Panc1 (cell line): ENCODE results near the gene SYPL2. TPM values are rescaled to one million over a fixed set of nuclear protein-coding genes. Genes with fewer than 3 reads are reported as not detected.

Experiments used
- ATAC-seq: fragments of 200-7000 bp; cut with Tn5 transposase; 2 replicates; pipeline ENCODE4 v1.9.1; 2020; ENCODE audit warnings: mild to moderate bottlenecking, moderate library complexity
- BruUV-seq: library from RNA; stranded (reverse); fragments of 400-500 nt; replicated peaks from 2 replicates; lab custom pipeline; 2021; lab: Mats Ljungman, UMichigan
- CTCF ChIA-PET: fragments of 300-600 bp; sonication (Branson Sonifier 250); formaldehyde crosslinking; loops from one replicate; lab custom pipeline; 2022; ENCODE audit warnings: antibody characterized with exemption; lab: Charles Lee
- POLR2A ChIA-PET: fragments of 300-600 bp; sonication (Branson Sonifier 250); formaldehyde crosslinking; loops from one replicate; lab custom pipeline; 2022; ENCODE audit warnings: antibody characterized with exemption; lab: Charles Lee
- DNase-seq: peaks from one replicate; pipeline ENCODE4 v3.0.0-alpha.2; 2010; ENCODE audit warnings: low read depth, low spot score
- H3K27ac ChIP-seq: 2 replicates; pipeline ENCODE4 v1.5.1; 2011; ENCODE audit warnings: mild to moderate bottlenecking, low read length, inconsistent platforms
- H3K27me3 ChIP-seq: fragments of 200-500 bp; sonication (Bioruptor generic); 2 replicates; pipeline ENCODE4 v1.6.0; 2014; ENCODE audit warnings: low read length, inconsistent platforms; ENCODE audit not compliant: control insufficient read depth, insufficient read depth
- H3K36me3 ChIP-seq: fragments of 200-500 bp; sonication (Bioruptor generic); 2 replicates; pipeline ENCODE4 v1.5.1; 2014; ENCODE audit warnings: inconsistent platforms, mild to moderate bottlenecking, low read length, moderate library complexity; ENCODE audit not compliant: control insufficient read depth, insufficient read depth
- H3K4me1 ChIP-seq: 2 replicates; pipeline ENCODE4 v1.5.1; 2011; ENCODE audit warnings: inconsistent platforms, mild to moderate bottlenecking, low read length, moderate library complexity; ENCODE audit not compliant: control insufficient read depth, insufficient read depth
- H3K4me3 ChIP-seq, 2 experiments: 2 replicates each; pipeline ENCODE4 v1.5.1; 2011 to 2012; ENCODE audit warnings: low read depth in 2 of 2, low read length in 2 of 2, mild to moderate bottlenecking in 2 of 2, inconsistent platforms in 1 of 2, moderate library complexity in 1 of 2
- H3K9me3 ChIP-seq: fragments of 200-500 bp; sonication (Bioruptor generic); 2 replicates; pipeline ENCODE4 v1.5.1; 2014; ENCODE audit warnings: low read depth, mild to moderate bottlenecking, inconsistent platforms, low read length, moderate library complexity; ENCODE audit not compliant: control insufficient read depth, insufficient read depth
- CTCF ChIP-seq: fragments of 450-650 bp; IDR thresholded peaks from 2 replicates; pipeline ENCODE4 v1.5.1; 2017; ENCODE audit warnings: mild to moderate bottlenecking
- POLR2AphosphoS5 ChIP-seq: IDR thresholded peaks from 2 replicates; pipeline ENCODE4 v1.6.1; 2012; ENCODE audit warnings: mild to moderate bottlenecking, low read depth, low read length, moderate library complexity
- REST ChIP-seq, 2 experiments: IDR thresholded peaks; 2 replicates each; pipeline ENCODE4 v1.6.1; 2011 to 2012; ENCODE audit warnings: low read depth in 2 of 2, control low read depth in 1 of 2, low read length in 1 of 2, mild to moderate bottlenecking in 1 of 2, moderate library complexity in 1 of 2; ENCODE audit not compliant: insufficient read depth in 1 of 2
- SIN3A ChIP-seq: IDR thresholded peaks from 2 replicates; pipeline ENCODE4 v1.6.1; 2012; ENCODE audit warnings: low read depth, mild to moderate bottlenecking, low read length, moderate library complexity, borderline replicate concordance; ENCODE audit not compliant: insufficient read depth
- TCF7L2 ChIP-seq: IDR thresholded peaks from 2 replicates; pipeline ENCODE4 v1.6.1; 2011; ENCODE audit warnings: mild to moderate bottlenecking, low read depth, low read length, inconsistent platforms
- in situ Hi-C: cut with HindIII; loops from 2 replicates; pipeline ENCODE4 v1.10.0; 2016; ENCODE audit warnings: low sequenced_read_pairs, low pct_unique_long_range_greater_than_20kb
- intact Hi-C: fragments of 100-400 bp; cut with micrococcal nuclease; formaldehyde crosslinking; loops from one replicate; pipeline ENCODE4 v1.10.0; 2022; ENCODE audit not compliant: unreplicated experiment
- total RNA-seq: library from RNA; stranded (reverse); gene quantifications from one replicate; pipeline ENCODE4 v1.2.1, GENCODE V29; 2021; ENCODE audit not compliant: unreplicated experiment

SYPL2 gene
- total RNA-seq, 1 experiment from 2014 or later: 0.74 TPM

- no peak overlapping the region for H3K4me3 ChIP-seq
- H3K9me3 ChIP-seq: no peaks in the 10 kb centered on the region
- intact Hi-C loops: no loop called here
- no peaks in the 10 kb centered on the region; the same call in 1 of the 2 replicates for H3K27me3 ChIP-seq
- H3K4me1 ChIP-seq: no peaks in the 10 kb centered on the region
- ATAC-seq (no peak), DNase-seq (no peak)
- TF ChIP-seq POLR2AphosphoS5: no peak
- TF ChIP-seq CTCF: no peak
- TF ChIP-seq TCF7L2: no peak
- TF ChIP-seq SIN3A: no peak
- TF ChIP-seq REST (IDR thresholded peaks at IDR 0.05; ENCODE audit: insufficient read depth in 1 of 2, low read depth in 2 of 2, low read length in 1 of 2): no peak
- H3K27ac ChIP-seq: no peak overlapping the region
- no peaks in the 10 kb centered on the region for H3K36me3 ChIP-seq
- POLR2A ChIA-PET: interaction anchor here (0.6 kb wide), 1 partner anchor 62 kb away, joined by 3 read pairs; no protein-coding TSS in a partner anchor
- BruUV-seq: no TSS peak
- in situ Hi-C loops: no loop called here
- CTCF ChIA-PET: no interaction called here
Measured at GRCh38 chr1:109523706-109524105, 57.4 kb downstream of the SYPL2 start.

GRCh38 chr1:109527098-109527811 lies 60.9 kb downstream of the SYPL2 start:
- Histone ChIP-seq H3K36me3 (no peaks in the 10 kb centered on the region), H3K9me3 (no peaks in the 10 kb centered on the region), H3K4me3 (no peak overlapping the region), H3K27me3 (no peaks in the 10 kb centered on the region), H3K27ac (no peak overlapping the region), H3K4me1 (no peaks in the 10 kb centered on the region)
- DNase-seq (no peak), ATAC-seq (no peak)
- CTCF ChIA-PET: no interaction called here
- in situ Hi-C loops: no loop called here
- BruUV-seq: no TSS peak
- TF ChIP-seq TCF7L2 (no peak), REST (IDR thresholded peaks at IDR 0.05; ENCODE audit: insufficient read depth in 1 of 2, low read depth in 2 of 2, low read length in 1 of 2) (no peak), CTCF (no peak), POLR2AphosphoS5 (no peak), SIN3A (no peak)
- POLR2A ChIA-PET: no interaction called here
- intact Hi-C loops: no loop called here
